HG03571 (cell line): Measurements from ENCODE around the gene PERCC1.

Source experiments
- ATAC-seq: cut with Tn5 transposase; IDR thresholded peaks from one replicate; pipeline ENCODE4 v1.9.1; 2021; ENCODE audit not compliant: unreplicated experiment

The PERCC1 gene

GRCh38 chr16:1430759-1431496 lies at the start of gene PERCC1:
PERCC1 (plus strand) TSS chr16:1431078; CDS start chr16:1432594, 1,516 bp downstream.
- ATAC-seq: no peak

DNA sequence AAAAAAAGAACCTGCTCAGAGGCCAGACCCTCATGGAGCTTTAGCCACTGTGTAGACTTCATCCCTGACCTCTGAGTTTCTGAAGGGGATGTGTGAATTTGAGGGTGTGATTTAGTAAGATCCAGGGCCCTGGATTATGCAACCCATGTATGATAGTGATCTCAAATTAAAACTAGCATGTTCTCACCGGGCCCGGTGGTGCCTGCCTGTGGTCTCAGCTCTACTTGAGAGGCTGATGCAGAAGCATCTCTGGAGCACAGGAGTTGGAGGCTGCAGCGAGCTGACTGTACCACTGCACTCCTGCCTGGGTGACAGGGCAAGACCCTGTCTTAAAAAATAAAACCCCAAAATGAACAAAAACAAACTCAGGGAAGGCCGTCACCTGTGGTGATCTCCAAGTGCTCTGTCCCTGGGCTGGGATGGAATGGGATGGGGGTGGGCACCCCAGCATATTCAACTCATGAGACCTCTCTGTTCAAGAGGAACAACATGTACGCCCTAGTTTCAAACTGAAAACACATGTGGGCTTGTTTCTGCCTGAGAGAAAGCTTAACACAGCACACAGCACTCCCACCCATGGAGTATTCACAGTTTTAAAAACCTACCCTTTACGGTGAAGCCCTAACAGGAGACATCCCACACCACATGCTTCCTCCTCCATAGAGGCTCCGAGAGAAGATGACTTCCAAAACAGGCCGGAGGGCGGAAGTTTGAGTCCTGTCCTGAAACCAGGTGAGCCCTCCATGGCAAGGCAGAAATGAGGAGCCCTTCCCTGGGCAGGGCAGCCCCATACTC lies 49.1 kb upstream of the PERCC1 start:
- no peak for ATAC-seq

GRCh38 chr16:1383556-1383955 lies 47.3 kb upstream of the PERCC1 start:
- ATAC-seq: no peak

- no peak for ATAC-seq
Observed at GRCh38 chr16:1385232-1385631, 45.6 kb upstream of the PERCC1 start.

DNA sequence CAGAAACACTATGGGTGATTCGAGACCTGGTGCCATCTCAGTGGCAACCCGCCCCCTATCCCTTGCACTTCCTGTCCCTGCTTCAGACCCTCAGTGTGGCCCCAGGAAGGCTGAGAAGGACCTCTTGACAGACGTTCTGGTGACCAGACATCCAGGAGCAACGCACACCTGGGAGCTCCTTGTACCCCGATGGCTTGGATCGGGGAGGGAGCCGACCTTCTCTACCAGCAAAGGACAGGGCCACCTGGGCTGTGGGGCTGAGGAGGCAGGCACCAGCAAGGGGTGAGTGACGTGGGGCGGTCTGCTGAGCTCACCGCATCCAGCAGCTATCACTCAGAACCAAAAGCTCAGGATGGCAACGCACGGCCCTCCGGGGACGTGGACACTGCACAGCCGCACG lies 43.5 kb upstream of the PERCC1 start:
- no peak for ATAC-seq

- ATAC-seq: no peak
Observed at GRCh38 chr16:1389762-1390161, 41.1 kb upstream of the PERCC1 start.

DNA sequence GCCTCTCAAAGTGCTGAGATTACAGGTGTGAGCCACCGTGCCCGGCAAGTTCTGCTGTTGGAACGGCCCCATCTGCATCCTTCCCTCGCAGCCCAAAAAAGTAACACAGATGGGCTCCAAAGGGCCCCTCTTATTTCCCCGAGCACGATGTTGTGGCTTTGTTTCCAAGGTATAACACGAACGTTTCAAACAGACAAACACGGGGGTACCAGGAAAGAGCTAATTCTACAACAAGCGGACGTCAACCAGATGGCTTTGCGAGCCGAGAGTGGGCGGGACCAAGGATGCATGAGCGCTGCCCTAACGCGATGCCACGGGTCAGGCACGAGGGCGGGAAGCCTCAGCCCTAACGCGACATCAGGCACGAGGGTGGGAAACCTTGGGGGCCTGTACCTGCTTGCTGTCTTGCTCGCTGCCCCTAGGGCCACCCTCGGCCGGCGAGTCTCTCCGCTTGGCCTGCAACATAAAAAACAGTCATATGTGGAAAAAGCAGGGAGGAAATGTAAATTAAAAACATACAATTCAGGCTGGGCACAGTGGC lies 40.6 kb upstream of the PERCC1 start:
- no peak for ATAC-seq

GRCh38 chr16:1392826-1393225 lies 38.1 kb upstream of the PERCC1 start:
- no peak for ATAC-seq

DNA sequence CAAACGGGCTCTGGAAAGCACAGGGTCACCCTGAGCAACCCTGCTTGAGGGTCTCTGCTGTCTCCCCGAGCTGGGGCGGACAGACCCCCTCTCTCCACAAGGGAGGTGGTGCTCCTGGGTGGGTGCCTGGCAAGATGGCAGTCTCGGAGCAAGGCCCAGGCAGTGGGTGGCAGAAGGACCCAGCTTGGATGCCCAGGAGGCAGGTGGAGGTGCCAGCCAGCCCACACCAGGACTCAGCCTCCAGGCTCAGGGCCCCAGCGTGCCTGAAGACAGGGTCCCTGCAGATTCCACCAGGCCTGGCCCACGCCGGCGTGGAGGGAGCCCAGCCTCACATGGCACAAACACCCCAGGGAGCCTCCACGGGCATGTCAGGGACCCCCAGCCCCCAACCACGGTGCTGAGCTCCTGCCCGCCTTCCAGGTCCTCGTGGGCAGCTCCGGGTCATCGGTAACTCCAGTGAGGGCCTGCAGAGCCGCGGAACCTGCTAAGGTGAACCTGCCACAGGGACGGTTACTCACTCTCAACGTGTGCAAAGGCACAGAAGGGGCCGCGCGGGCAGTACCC lies 37.2 kb upstream of the PERCC1 start:
- no peak for ATAC-seq

GRCh38 chr16:1394367-1394951 lies 36.4 kb upstream of the PERCC1 start:
- no peak for ATAC-seq

GRCh38 chr16:1395444-1396031 lies 35.3 kb upstream of the PERCC1 start:
- no peak for ATAC-seq

GRCh38 chr16:1397779-1398178 lies 33.1 kb upstream of the PERCC1 start:
- no peak for ATAC-seq

- no peak for ATAC-seq
Observed at GRCh38 chr16:1398351-1398750, 32.5 kb upstream of the PERCC1 start.

GRCh38 chr16:1398826-1399581 lies 31.9 kb upstream of the PERCC1 start:
- no peak for ATAC-seq

DNA sequence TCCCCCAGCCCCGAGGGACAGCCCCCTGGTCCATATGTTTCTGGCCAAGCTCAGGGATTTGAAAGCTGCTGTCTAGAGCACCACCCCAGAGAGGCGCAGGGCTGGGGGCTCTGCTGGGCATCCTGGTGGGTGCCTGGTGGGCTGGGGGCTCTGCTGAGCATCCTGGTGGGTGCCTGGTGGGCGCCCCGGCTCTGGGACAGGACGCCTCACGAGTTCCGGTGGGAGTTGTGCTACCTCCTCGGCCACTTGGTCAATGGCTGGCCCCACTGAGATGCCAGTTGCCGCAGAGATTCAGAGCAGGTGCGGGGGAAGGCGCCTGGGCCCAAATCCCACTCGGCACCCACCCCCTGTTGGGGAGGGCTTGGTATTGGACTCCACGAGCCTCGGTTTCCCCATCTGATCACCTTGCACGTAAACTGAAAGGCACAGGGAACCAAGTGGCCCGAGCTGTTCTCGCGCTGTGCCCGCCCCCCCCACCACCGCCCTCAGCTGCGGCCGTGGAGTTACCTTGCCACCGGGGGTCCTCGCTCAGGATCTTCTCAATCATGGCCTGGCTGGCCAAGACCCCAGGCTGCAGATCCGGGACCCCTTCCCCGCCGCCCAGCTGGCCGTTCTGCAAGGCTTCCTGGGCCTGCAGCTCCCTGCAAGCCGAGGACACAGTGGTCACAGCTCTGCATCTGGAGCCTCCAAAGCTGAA lies 29.7 kb upstream of the PERCC1 start:
- ATAC-seq: no peak

- ATAC-seq: no peak
Observed at GRCh38 chr16:1401758-1402154, 29.1 kb upstream of the PERCC1 start.

DNA sequence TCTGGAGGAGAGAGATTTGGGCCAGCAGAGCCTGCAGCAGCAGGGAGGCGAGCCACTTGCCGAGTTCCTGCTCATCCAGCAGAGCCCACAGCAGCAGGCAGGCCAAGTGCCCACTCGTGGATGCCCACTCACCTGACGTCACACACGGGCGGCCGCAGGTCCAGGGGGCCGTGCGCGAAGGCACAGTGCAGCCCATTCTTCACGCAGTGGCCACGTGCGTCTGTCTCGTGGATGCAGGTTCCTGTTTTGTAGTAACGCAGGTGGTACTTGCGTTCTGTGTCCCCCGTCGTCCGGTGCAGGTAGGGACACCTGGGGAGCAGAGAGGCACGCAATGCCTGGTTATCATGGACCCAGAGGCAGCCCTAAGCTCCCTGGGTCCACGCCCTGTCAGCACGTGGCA lies 27.8 kb upstream of the PERCC1 start:
- ATAC-seq: no peak

GRCh38 chr16:1403733-1404132 lies 27.1 kb upstream of the PERCC1 start:
- no peak for ATAC-seq

GRCh38 chr16:1407753-1408152 lies 23.1 kb upstream of the PERCC1 start:
- ATAC-seq: no peak
